HG03280 (cell line): Measurements from ENCODE around the gene EIF3D.

Experiments used
- ATAC-seq: cut with Tn5 transposase; IDR thresholded peaks from one replicate; pipeline ENCODE4 v1.9.1; 2021; ENCODE audit warnings: mild to moderate bottlenecking, moderate library complexity; ENCODE audit not compliant: unreplicated experiment

EIF3D gene

GRCh38 chr22:36510384-36510783 lies 18.6 kb downstream of the EIF3D start:
- no peak for ATAC-seq

DNA sequence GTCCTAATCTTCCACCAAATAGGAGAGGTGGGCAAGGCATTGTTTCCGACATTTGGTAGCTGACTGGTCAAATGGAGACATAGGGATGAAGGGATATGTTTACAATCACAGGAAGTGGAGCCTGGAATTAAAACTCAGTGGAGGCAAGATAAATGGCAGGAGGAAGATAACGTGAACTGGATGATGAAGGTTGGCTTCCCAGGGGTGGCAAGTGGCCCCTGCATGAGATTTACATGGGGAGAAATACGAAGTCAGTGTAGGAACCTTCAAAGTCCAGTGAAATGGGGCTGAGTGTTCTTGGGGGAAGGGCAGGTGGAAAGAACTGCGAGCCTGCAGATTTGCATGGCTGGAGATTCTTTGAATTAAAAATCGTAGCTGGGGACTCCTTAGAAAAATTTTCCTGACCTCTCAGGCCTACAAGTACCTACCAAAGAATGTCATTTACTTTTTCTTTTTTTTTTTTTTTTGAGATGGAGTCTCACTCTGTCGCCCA lies 21.4 kb downstream of the EIF3D start:
- ATAC-seq: no peak

GRCh38 chr22:36506637-36507517 lies 22.1 kb downstream of the EIF3D start, which contains the start of gene FOXRED2:
Gene FOXRED2, minus strand, starts transcription at chr22:36507040. Its CDS starts 618 bp downstream, at chr22:36506422.
- peak; percentile 85 for ATAC-seq

DNA sequence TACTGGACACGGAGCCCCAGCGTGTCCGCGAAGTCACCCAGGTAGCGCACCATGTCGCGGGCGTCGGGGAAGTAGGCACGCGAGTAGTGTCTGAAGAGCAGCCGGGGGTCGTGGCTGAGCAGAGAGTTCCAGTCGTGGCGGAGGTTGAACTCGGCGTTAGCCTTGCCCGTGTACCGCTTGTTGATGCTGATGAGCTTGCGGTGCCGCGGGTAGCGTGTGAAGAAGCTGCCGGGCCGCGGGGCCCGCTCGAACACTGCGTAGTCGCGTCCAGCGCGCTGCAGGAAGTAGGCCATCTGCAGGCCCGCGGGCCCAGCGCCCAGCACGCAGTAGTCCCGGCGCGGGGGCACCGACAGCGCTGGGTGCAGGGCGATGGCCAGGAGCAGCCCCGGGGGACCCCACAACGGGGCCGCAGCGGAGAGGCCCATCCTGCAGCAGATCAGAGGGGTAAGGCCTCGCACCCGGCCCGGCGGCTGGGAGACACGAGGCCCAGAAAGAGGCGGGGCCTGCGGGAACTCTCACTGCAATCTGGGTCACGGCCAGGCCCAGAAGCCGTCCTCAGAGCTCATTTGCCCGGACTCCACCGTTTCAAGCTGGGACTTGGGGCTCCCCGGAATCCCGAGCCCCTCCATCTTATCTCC lies 22.8 kb downstream of the EIF3D start:
- ATAC-seq: no peak

DNA sequence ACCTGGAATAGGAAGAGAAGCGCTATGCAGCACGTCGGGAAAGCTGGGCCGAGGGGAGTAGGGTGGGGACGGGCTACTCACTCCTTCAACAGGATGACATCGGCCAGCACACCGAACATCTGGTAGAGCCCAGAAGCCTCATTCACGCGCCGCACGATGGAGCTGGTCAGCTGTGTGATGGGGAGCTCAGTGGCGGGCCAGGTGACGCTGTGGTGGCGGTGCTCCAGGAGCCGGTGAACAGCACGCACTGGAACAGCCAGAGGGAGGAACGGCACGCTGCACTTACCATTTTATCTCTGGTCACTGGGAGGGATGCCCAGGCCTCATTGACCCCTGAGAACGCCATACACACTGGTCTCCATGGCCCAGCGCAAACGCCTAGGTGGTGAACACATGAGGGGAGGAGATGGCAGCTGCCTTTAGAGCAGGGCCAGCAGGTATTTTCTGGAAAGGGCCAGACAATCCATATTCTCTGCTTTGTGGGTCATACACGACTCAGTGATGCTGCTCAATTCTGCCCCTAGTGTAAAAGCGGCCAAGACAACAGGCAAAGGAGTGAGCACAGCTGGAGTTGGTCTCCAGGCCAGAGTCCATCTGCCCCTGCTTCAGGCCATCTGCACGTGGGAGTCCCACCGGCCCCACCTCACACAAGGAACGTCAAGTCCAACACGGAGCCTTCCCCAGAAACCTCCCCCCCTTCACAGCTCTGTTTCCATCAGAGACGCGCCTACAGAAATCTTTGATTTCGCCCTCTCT lies 30.9 kb downstream of the EIF3D start:
- ATAC-seq: no peak

- no peak for ATAC-seq
Measured at GRCh38 chr22:36493690-36494110, 35.3 kb downstream of the EIF3D start.

GRCh38 chr22:36492109-36492508 lies 36.9 kb downstream of the EIF3D start:
- ATAC-seq: no peak

DNA sequence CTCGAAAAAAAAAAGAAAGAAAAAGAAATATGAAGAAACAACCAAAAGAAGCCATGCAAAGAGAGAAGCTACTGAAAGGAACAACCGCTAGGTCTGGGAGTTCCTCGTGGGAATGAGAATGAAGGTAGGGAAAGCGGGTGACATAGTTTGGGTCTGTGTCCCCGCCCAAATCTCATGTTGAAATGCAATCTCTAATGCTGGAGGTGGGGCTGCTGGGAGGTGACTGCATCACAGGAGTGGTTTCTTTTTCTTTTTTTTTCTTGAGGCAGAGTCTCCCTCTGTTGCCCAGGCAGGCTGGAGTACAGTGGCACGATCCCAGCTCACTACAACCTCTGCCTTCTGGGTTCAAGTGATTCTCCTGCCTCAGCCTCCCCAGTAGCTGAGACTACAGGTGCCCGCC lies 37.8 kb downstream of the EIF3D start:
- ATAC-seq: no peak

GRCh38 chr22:36486619-36487384 lies 42.2 kb downstream of the EIF3D start:
- no peak for ATAC-seq

DNA sequence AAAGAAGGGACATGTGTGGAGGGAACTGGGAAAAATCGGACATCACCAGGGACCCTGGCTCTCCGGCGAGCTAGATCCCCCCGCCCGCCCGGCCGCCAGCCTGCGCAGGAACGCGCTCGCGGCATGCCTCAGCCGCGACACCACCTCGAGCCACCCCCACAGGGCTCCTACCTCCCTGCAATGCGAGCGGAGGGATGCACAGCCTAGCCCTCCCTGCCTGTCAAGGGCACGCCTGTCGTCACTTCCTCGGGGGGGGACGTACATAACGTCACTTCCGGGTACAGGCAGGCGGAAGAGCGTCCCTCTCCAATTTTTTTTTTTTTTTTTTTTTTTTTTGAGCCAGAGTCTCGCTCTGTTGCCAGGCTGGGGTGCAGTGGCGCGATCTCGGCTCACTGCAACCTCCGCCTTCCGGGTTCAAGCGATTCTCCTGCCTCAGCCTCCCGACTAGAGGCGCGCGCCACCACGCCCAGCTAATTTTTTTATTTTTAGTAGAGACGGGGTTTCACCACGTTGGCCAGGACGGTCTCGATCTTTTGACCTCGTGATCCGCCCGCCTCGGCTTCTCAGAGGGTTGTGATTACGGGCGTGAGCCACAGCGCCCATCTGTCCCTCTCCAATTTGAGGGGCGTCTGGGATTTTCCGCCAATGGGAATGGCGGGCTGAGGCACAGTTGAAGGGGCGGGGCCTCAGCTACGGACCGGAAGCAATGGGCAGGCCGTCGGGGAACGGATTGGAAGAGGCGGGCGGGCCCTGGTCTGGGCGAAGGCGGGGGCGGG lies 47.4 kb downstream of the EIF3D start, which contains the start of gene TXN2:
TXN2 (minus strand) TSS at position 248 of the 776 bp plus-strand sequence. CDS start 803 bp downstream, outside the sequence.
- ATAC-seq: peak; percentile 88

DNA sequence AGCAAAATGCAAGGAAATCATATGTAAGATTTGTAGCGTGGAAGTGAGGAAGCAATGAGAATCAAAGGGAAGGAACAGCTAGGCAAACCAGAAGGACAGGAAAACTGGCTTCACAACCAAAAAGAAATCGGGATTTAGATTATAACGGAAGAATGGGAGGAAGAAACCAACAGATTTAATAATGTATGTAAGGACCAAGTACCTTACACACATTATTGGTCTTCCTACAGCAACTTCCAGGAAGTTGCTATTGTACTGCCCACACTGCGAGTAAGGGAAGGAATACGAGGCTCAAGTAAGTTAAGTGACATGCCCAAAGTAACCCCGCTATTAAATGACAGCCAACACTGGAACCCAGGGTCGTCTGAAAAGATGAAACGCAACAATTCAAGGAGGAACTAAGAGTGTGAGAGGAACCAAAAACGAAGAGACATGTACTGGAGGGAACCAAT lies 48.0 kb downstream of the EIF3D start:
- peak; percentile 2 for ATAC-seq

- ATAC-seq: no peak
Measured at GRCh38 chr22:36478966-36479365, 50.0 kb downstream of the EIF3D start.

DNA sequence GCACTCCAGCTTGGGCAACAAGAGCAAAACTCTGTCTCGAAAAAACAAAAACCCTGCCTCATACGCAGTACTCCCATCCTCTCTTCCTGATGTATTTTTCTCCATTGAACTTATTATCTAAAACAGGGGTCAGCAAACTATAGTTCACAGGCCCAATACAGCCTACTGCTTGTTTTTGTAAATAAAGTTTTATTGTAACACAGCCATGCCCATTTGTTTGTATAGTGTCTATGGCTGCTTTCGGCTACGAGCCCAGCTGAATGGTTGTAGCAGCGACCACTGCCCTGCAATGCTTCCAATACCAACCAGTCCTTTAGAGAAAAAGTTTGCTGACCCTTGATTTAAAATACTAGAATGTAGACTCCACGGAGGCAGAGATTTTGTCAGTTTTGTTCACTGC lies 53.6 kb downstream of the EIF3D start:
- ATAC-seq: no peak

- ATAC-seq: no peak
Measured at GRCh38 chr22:36472689-36473088, 56.3 kb downstream of the EIF3D start.

- ATAC-seq: no peak
Measured at GRCh38 chr22:36471341-36471821, 57.6 kb downstream of the EIF3D start.

GRCh38 chr22:36470994-36471331 lies 58.0 kb downstream of the EIF3D start:
- ATAC-seq: no peak

DNA sequence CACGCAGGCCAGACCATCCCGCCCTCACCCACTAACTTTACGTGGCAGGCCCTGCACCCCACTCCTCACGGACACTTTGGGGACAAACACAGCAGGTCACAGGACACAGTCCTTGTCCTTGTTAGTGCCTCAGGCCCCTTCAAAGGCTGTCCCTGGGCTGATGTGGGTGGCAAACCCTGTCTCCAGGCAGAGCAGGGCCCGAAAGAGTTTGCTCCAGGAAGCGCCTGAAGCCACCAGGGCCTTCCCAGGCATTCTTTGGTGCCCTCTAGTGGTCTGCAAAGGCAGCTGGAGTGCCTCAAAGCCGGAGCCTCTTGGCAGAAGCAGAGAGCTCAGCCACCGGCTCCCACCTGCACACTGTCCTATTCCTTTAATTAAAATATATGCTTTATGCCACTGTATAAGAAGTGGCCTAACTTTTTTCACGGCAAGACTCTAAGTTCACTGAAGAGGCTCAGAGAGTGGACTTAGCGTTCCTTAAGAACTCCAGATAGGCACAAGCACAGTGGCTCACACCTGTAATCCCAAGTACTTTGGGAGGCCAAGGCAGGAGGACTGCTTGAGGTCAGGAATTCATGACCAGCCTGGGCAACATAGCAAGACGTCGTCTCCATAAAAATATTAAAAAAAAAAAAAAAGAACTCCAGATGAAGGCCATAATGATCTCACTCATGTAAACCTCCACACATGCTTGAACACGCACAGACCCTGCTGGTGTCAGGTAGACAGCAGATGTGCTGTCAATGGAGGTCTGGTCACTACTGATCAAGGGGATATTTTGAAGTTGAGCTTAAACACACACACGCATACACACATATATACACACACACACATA lies 58.6 kb downstream of the EIF3D start:
- no peak for ATAC-seq

DNA sequence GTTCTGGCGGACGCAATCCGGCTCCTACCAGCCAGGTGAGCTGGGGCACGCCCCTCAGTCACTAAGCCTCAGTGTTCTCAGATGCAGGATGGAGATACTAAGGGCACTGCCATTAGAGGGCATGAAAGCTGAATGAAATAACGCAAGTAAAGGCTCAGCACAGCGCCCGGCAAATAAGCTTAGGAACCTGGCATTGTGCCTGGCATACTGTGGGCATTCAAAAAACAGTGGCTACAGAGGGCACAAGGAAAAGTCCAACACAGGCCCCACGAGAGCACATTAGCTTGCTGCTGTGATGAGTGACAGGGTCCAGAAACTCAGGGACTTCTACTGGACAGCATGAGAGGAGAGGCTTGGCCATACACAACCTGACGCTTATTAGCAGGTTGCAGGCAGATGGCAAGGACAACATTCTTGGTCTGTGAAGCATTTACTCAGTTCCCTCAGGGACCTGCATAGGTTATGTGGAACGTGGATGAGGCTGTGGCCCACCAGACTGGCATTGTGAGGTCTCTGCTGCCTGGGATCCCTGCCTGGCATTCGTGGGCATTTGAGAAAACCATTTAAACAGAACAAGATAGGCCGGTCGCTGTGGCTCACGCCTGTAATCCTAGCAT lies 59.8 kb downstream of the EIF3D start:
- ATAC-seq: no peak
